Measurements from ENCODE around the gene CTDSPL2. TPM values are rescaled to one million over a fixed set of nuclear protein-coding genes. Genes with fewer than 3 reads are reported as not detected.

Gene CTDSPL2
- total and polyA plus RNA-seq, 2 donors (not counting 3 experiments of a cell fraction or from before 2014, with no cell fraction given), result 12.2 to 55.1 TPM

GRCh38 chr15:44536302-44536961, 109.0 kb downstream of the CTDSPL2 start:
- dilution Hi-C loops (cut with MboI; ENCODE audit: extremely low pct_ligation_motif_present, low sequenced_read_pairs) (no loop called here), intact Hi-C loops (cut with micrococcal nuclease) (loop anchor here (1.0 kb wide), 1 partner anchor 109 kb away; the partner anchor contains the start of gene CTDSPL2)
- peaks cover 0 to 3% of the 10 kb centered on the region in 2 experiments for H3K36me3 ChIP-seq (ENCODE audit: control insufficient read depth in 2 of 2, extremely low read depth in 1 of 2, insufficient read depth in 2 of 2, low read length in 2 of 2)
- H3K4me3 ChIP-seq (replicated peaks in 1 of 3; ENCODE audit: insufficient read depth in 1 of 3, low read depth in 1 of 3, low read length in 3 of 3), result peak overlapping the region; percentile 68 to 92 (median 92)
- peak overlapping the region; percentile 77 for H3K27ac ChIP-seq (ENCODE audit: insufficient read depth, low read depth, low read length)
- DNase-seq (ENCODE audit: low read depth, low spot score) (peak; percentile 92), FAIRE-seq (no peak)
- POLR2A ChIA-PET, result interaction anchor here (0.5 to 1.8 kb wide), 6 partner anchors 8 to 240 kb away, joined by 3 to 12 read pairs (median 6); partner anchors contain the start of gene CTDSPL2
- H3K4me2 ChIP-seq (ENCODE audit: insufficient read depth, low read length), result peak overlapping the region; percentile 96
- H3K9me1 ChIP-seq (replicated peaks; ENCODE audit: control insufficient read depth, extremely low read depth, insufficient read depth, low read length), result no peaks in the 10 kb centered on the region
- CTCF ChIA-PET, result interaction anchor here (0.6 to 2.2 kb wide), 6 partner anchors 8 to 47 kb away, joined by 3 to 13 read pairs (median 4); no protein-coding TSS in a partner anchor
- TSS peak; percentile 72 for BruUV-seq (replicated peaks)
- H3K9ac ChIP-seq (replicated peaks; ENCODE audit: extremely low read depth, insufficient read depth, low read length), result peak overlapping the region; percentile 87
- H3K79me2 ChIP-seq (ENCODE audit: control insufficient read depth, insufficient read depth, low read length), result peaks cover 49% of the 10 kb centered on the region
- TF ChIP-seq POLR2A (IDR thresholded peaks at IDR 0.05; ENCODE audit: low read depth, low read length) (peak; percentile 92), JUN (IDR thresholded peaks at IDR 0.05; ENCODE audit: borderline replicate concordance, insufficient read depth, insufficient read length, low read depth) (no peak), CTCF (IDR thresholded peaks at IDR 0.05; ENCODE audit: extremely low read depth in 1 of 2, insufficient read depth in 1 of 2, low read depth in 1 of 2, low read length in 2 of 2) (peak; percentile 20 to 56), MYC (IDR thresholded peaks at IDR 0.05; ENCODE audit: low read depth, low read length) (no peak), EZH2 (IDR thresholded peaks at IDR 0.05; ENCODE audit: borderline replicate concordance, low read depth, low read length, severe bottlenecking) (no peak), FOS (IDR thresholded peaks at IDR 0.05; ENCODE audit: borderline replicate concordance, insufficient read depth, low read length) (no peak), POLR2AphosphoS5 (IDR thresholded peaks at IDR 0.05; ENCODE audit: insufficient read depth, low read depth, low read length) (peak; percentile 55), MAX (IDR thresholded peaks at IDR 0.05; ENCODE audit: insufficient read depth, insufficient read length) (no peak), GATA2 (IDR thresholded peaks at IDR 0.05; ENCODE audit: insufficient read depth, insufficient read length, low read depth, low read length) (no peak)
- H3K4me1 ChIP-seq (ENCODE audit: control insufficient read depth, extremely low read depth, insufficient read depth, low read length), result peaks cover 28% of the 10 kb centered on the region
- peak overlapping the region; percentile 71 for H2AFZ ChIP-seq (ENCODE audit: low read depth, low read length)
- peaks cover 4% of the 10 kb centered on the region for H4K20me1 ChIP-seq (replicated peaks; ENCODE audit: control insufficient read depth, extremely low read depth, insufficient read depth, low read length)
- H3K9me3 ChIP-seq (replicated peaks; ENCODE audit: control insufficient read depth, insufficient read depth, low read length), result no peaks in the 10 kb centered on the region
- H3K27me3 ChIP-seq (ENCODE audit: control insufficient read depth in 2 of 2, insufficient read depth in 2 of 2, low read length in 2 of 2), result no peaks in the 10 kb centered on the region
